ENCODE results near the gene C1QTNF12. TPM values are rescaled to one million over a fixed set of nuclear protein-coding genes. Genes with fewer than 3 reads are reported as not detected.

The C1QTNF12 gene
- total and polyA plus RNA-seq, 2 of the 8 experiments (the other 6 are each of a cell fraction or from before 2014, with no cell fraction given): 2.1 to 3.7 TPM

GRCh38 chr1:1272341-1273208 is 26.1 kb upstream of the C1QTNF12 start (continued):
- TF ChIP-seq NANOG (IDR thresholded peaks at IDR 0.05; ENCODE audit: insufficient read depth, low read depth, low read length, poor library complexity, severe bottlenecking) (no peak), CHD7 (IDR thresholded peaks at IDR 0.05; ENCODE audit: insufficient replicate concordance, low read length) (no peak), BRCA1 (IDR thresholded peaks at IDR 0.05; ENCODE audit: low read depth, low read length) (no peak), ATF3 (IDR thresholded peaks at IDR 0.05; ENCODE audit: insufficient read depth, low read depth, low read length) (no peak)
